ENCODE data around the gene CAND1. TPM values are rescaled to one million over a fixed set of nuclear protein-coding genes. Genes with fewer than 3 reads are reported as not detected.

CAND1 gene
- total and polyA plus RNA-seq, 3 experiments from 2014 or later = 63.1 to 198 (median 197) TPM

DNA sequence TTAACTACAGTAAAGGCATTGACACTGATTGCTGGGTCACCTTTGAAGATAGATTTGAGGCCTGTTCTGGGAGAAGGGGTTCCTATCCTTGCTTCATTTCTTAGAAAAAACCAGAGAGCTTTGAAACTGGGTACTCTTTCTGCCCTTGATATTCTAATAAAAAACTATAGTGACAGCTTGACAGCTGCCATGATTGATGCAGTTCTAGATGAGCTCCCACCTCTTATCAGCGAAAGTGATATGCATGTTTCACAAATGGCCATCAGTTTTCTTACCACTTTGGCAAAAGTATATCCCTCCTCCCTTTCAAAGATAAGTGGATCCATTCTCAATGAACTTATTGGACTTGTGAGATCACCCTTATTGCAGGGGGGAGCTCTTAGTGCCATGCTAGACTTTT, 36.4 kb downstream of the CAND1 start:
- peaks cover 4 to 21% (median 6%) of the 10 kb centered on the region in 3 donors for H3K4me1 Mint-ChIP-seq
- no peak overlapping the region for H3K4me3 Mint-ChIP-seq
- H3K27me3 ChIP-seq (ENCODE audit: insufficient read depth, low read length, poor library complexity, severe bottlenecking) = no peaks in the 10 kb centered on the region
- H3K9me3 ChIP-seq (ENCODE audit: low read length) = no peaks in the 10 kb centered on the region
- no peaks in the 10 kb centered on the region for H3K27me3 Mint-ChIP-seq
- no peaks in the 10 kb centered on the region for H3K4me1 ChIP-seq (ENCODE audit: insufficient read depth, low read length)
- ChIA-PET CTCF (interaction anchor here (1.2 to 1.4 kb wide), 3 partner anchors 10 to 37 kb away, joined by 3 to 5 read pairs (median 3); partner anchors contain the start of gene CAND1), POLR2A (no interaction called here)
- H3K36me3 ChIP-seq (ENCODE audit: insufficient read depth, low read length) = peaks cover 54% of the 10 kb centered on the region
- H3K27ac ChIP-seq (ENCODE audit: low read depth, low read length) = no peak overlapping the region
- no peaks in the 10 kb centered on the region for H3K9me3 Mint-ChIP-seq
- peak overlapping the region in 2 of 8 donors; percentile 32 to 78 for H3K27ac Mint-ChIP-seq
- no peak overlapping the region for H3K4me3 ChIP-seq (ENCODE audit: low read length)
- DNase-seq = no peak
- H3K36me3 Mint-ChIP-seq = peaks cover 9 to 85% (median 32%) of the 10 kb centered on the region in 3 donors

GRCh38 chr12:67306712-67307111, 37.6 kb downstream of the CAND1 start:
- ChIA-PET POLR2A (no interaction called here), CTCF (interaction anchor here (1.2 to 1.4 kb wide), 2 partner anchors 9 to 36 kb away, joined by 3 read pairs; no protein-coding TSS in a partner anchor)
- H3K27ac Mint-ChIP-seq = no peak overlapping the region
- H3K9me3 Mint-ChIP-seq = no peaks in the 10 kb centered on the region
- H3K36me3 Mint-ChIP-seq = peaks cover 9 to 92% (median 32%) of the 10 kb centered on the region in 3 donors
- no peak overlapping the region for H3K4me3 ChIP-seq (ENCODE audit: low read length)
- DNase-seq = no peak
- no peaks in the 10 kb centered on the region for H3K9me3 ChIP-seq (ENCODE audit: low read length)
- no peaks in the 10 kb centered on the region for H3K27me3 ChIP-seq (ENCODE audit: insufficient read depth, low read length, poor library complexity, severe bottlenecking)
- H3K4me1 Mint-ChIP-seq = peaks cover 4 to 17% (median 6%) of the 10 kb centered on the region in 3 donors
- no peak overlapping the region for H3K27ac ChIP-seq (ENCODE audit: low read depth, low read length)
- no peak overlapping the region for H3K4me3 Mint-ChIP-seq
- no peaks in the 10 kb centered on the region for H3K27me3 Mint-ChIP-seq
- no peaks in the 10 kb centered on the region for H3K4me1 ChIP-seq (ENCODE audit: insufficient read depth, low read length)
- peaks cover 61% of the 10 kb centered on the region for H3K36me3 ChIP-seq (ENCODE audit: insufficient read depth, low read length)

DNA sequence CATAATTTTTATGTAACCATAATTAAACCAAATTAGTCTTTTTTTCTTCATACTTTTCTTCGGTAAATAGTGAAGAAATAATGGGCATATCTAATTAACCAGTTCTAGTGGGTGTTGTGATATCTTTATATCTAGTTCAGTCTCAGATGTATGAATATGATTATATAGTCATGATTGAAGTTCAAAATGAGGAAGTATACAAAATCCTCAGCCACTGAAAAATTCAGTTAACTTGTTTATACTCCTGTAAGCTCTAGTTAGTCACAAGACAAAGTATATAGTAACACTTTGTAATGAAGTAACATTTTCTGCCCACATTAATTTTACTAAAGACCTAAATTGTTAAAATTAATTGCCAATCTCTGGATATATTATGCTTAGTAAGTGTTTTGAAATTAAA, 46.5 kb downstream of the CAND1 start:
- H3K9me3 Mint-ChIP-seq = no peaks in the 10 kb centered on the region
- ChIA-PET POLR2A (interaction anchor here (0.7 to 0.9 kb wide), 2 partner anchors 9 to 10 kb away, joined by 3 read pairs; no protein-coding TSS in a partner anchor), CTCF (interaction anchor here (0.7 to 1.0 kb wide), 2 partner anchors 9 to 218 kb away, joined by 3 read pairs; no protein-coding TSS in a partner anchor)
- H3K4me1 Mint-ChIP-seq = peaks cover 7 to 22% (median 19%) of the 10 kb centered on the region in 3 donors
- H3K27ac ChIP-seq (ENCODE audit: low read depth, low read length) = no peak overlapping the region
- peaks cover 4 to 60% (median 15%) of the 10 kb centered on the region in 3 donors for H3K36me3 Mint-ChIP-seq
- no peaks in the 10 kb centered on the region for H3K4me1 ChIP-seq (ENCODE audit: insufficient read depth, low read length)
- no peaks in the 10 kb centered on the region for H3K27me3 Mint-ChIP-seq
- H3K36me3 ChIP-seq (ENCODE audit: insufficient read depth, low read length) = peaks cover 19% of the 10 kb centered on the region
- peak overlapping the region in 1 of 8 donors; percentile 43 for H3K27ac Mint-ChIP-seq
- no peaks in the 10 kb centered on the region for H3K9me3 ChIP-seq (ENCODE audit: low read length)
- no peak overlapping the region for H3K4me3 ChIP-seq (ENCODE audit: low read length)
- no peak overlapping the region for H3K4me3 Mint-ChIP-seq
- DNase-seq = no peak
- H3K27me3 ChIP-seq (ENCODE audit: insufficient read depth, low read length, poor library complexity, severe bottlenecking) = no peaks in the 10 kb centered on the region

- H3K9me3 Mint-ChIP-seq = no peaks in the 10 kb centered on the region
- H3K36me3 Mint-ChIP-seq = peaks cover 0 to 38% (median 8%) of the 10 kb centered on the region in 3 donors
- POLR2A ChIA-PET = no interaction called here
- no peaks in the 10 kb centered on the region for H3K27me3 Mint-ChIP-seq
- Histone ChIP-seq H3K4me1 (ENCODE audit: insufficient read depth, low read length) (no peaks in the 10 kb centered on the region), H3K27me3 (ENCODE audit: insufficient read depth, low read length, poor library complexity, severe bottlenecking) (no peaks in the 10 kb centered on the region), H3K27ac (ENCODE audit: low read depth, low read length) (no peak overlapping the region), H3K9me3 (ENCODE audit: low read length) (no peaks in the 10 kb centered on the region), H3K36me3 (ENCODE audit: insufficient read depth, low read length) (no peaks in the 10 kb centered on the region), H3K4me3 (ENCODE audit: low read length) (no peak overlapping the region)
- no peak overlapping the region for H3K4me3 Mint-ChIP-seq
- peak overlapping the region in 2 of 8 donors; percentile 45 to 52 for H3K27ac Mint-ChIP-seq
- peaks cover 13 to 29% (median 27%) of the 10 kb centered on the region in 3 donors for H3K4me1 Mint-ChIP-seq
- CTCF ChIA-PET = interaction anchor here (0.6 kb wide), 1 partner anchor 718 kb away, joined by 3 read pairs; no protein-coding TSS in a partner anchor
- no peak for DNase-seq
These were observed 49.6 kb downstream of the CAND1 start for GRCh38 chr12:67318786-67319185.

GRCh38 chr12:67319936-67320335, 50.8 kb downstream of the CAND1 start:
- Mint-ChIP-seq H3K27ac (no peak overlapping the region), H3K4me3 (no peak overlapping the region), H3K9me3 (no peaks in the 10 kb centered on the region), H3K36me3 (peaks cover 0 to 29% (median 8%) of the 10 kb centered on the region in 3 donors), H3K4me1 (peaks cover 10 to 27% (median 26%) of the 10 kb centered on the region in 3 donors), H3K27me3 (no peaks in the 10 kb centered on the region)
- CTCF ChIA-PET = no interaction called here
- Histone ChIP-seq H3K9me3 (ENCODE audit: low read length) (no peaks in the 10 kb centered on the region), H3K4me3 (ENCODE audit: low read length) (no peak overlapping the region), H3K4me1 (ENCODE audit: insufficient read depth, low read length) (no peaks in the 10 kb centered on the region), H3K27me3 (ENCODE audit: insufficient read depth, low read length, poor library complexity, severe bottlenecking) (no peaks in the 10 kb centered on the region), H3K27ac (ENCODE audit: low read depth, low read length) (no peak overlapping the region), H3K36me3 (ENCODE audit: insufficient read depth, low read length) (no peaks in the 10 kb centered on the region)
- no peak for DNase-seq
- POLR2A ChIA-PET = no interaction called here

DNA sequence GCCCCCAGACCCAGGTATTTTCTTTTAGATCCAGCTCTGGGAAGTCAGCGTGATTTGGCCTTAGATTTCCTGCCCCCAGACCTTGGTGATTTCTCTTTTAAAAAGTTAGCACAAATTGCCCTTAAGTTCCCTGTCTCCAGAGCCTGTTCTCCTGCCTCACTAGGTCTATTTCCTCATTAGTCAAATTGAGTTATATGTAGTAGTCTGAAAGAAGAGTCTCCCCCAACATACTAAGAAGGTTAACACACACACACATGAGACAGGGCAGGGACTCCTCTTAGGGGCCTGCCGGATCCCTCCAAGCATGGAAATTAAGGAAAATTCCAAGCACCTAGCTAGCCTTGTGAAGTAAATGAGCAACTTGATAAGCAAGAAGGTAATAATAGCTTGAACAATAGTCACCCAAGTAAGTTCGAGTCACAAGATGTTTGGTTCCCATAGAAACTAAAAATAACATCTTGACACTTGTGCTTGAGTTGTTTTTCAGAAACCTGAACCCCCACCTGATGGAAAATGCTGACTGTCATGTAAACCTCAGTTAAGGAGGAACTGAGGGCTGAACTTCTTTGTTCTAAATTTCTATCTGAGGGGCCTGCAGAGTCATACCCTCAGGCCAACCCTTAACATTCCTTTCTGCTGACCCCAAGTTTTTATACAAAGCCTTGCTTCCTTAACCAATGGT, 51.6 kb downstream of the CAND1 start:
- peaks cover 0 to 3% (median 0%) of the 10 kb centered on the region in 5 donors for H3K9me3 Mint-ChIP-seq
- Histone ChIP-seq H3K36me3 (ENCODE audit: insufficient read depth, low read length) (no peaks in the 10 kb centered on the region), H3K27me3 (ENCODE audit: insufficient read depth, low read length, poor library complexity, severe bottlenecking) (no peaks in the 10 kb centered on the region), H3K4me1 (ENCODE audit: insufficient read depth, low read length) (no peaks in the 10 kb centered on the region), H3K4me3 (ENCODE audit: low read length) (no peak overlapping the region), H3K27ac (ENCODE audit: low read depth, low read length) (no peak overlapping the region), H3K9me3 (ENCODE audit: low read length) (no peaks in the 10 kb centered on the region)
- DNase-seq = peak in 1 of 5 donors; percentile 7
- H3K4me1 Mint-ChIP-seq = peaks cover 10 to 25% (median 20%) of the 10 kb centered on the region in 3 donors
- CTCF ChIA-PET = no interaction called here
- H3K27ac Mint-ChIP-seq = peak overlapping the region in 5 of 8 donors; percentile 61 to 77 (median 68)
- no peaks in the 10 kb centered on the region for H3K27me3 Mint-ChIP-seq
- no peak overlapping the region for H3K4me3 Mint-ChIP-seq
- POLR2A ChIA-PET = no interaction called here
- H3K36me3 Mint-ChIP-seq = peaks cover 0 to 27% (median 8%) of the 10 kb centered on the region in 3 donors

GRCh38 chr12:67322580-67322979, 53.4 kb downstream of the CAND1 start:
- no peaks in the 10 kb centered on the region for H3K27me3 ChIP-seq (ENCODE audit: insufficient read depth, low read length, poor library complexity, severe bottlenecking)
- H3K27ac Mint-ChIP-seq = no peak overlapping the region
- H3K36me3 Mint-ChIP-seq = peaks cover 0 to 19% (median 4%) of the 10 kb centered on the region in 3 donors
- H3K9me3 ChIP-seq (ENCODE audit: low read length) = no peaks in the 10 kb centered on the region
- no peak for DNase-seq
- H3K9me3 Mint-ChIP-seq = peaks cover 0 to 5% (median 0%) of the 10 kb centered on the region in 5 donors
- no peaks in the 10 kb centered on the region for H3K4me1 ChIP-seq (ENCODE audit: insufficient read depth, low read length)
- no peak overlapping the region for H3K27ac ChIP-seq (ENCODE audit: low read depth, low read length)
- CTCF ChIA-PET = interaction anchor here (0.6 kb wide), 1 partner anchor 33 kb away, joined by 3 read pairs; no protein-coding TSS in a partner anchor
- no peaks in the 10 kb centered on the region for H3K27me3 Mint-ChIP-seq
- POLR2A ChIA-PET = no interaction called here
- H3K4me3 ChIP-seq (ENCODE audit: low read length) = no peak overlapping the region
- H3K4me3 Mint-ChIP-seq = no peak overlapping the region
- H3K4me1 Mint-ChIP-seq = peaks cover 10 to 21% (median 19%) of the 10 kb centered on the region in 3 donors
- H3K36me3 ChIP-seq (ENCODE audit: insufficient read depth, low read length) = no peaks in the 10 kb centered on the region

DNA sequence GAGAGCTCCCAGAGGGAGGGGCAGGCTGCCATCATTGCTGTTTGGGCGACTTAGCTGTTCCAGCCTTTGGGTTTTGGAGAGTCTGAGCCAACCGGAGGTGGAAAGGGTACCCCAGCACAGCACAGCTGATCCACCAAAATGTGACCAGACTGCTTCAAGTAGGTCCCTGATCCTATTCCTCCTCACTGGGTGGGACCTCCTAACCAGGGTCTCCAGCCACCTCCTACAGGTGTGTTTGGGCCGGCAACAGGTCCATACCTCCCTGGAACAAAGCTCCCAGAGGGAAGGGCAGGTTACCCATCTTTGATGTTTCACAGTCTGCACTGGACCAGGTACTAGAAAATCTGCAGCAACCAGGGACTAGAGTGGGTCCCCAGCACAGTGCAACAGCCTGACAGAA, 53.8 kb downstream of the CAND1 start:
- Histone ChIP-seq H3K9me3 (ENCODE audit: low read length) (no peaks in the 10 kb centered on the region), H3K27me3 (ENCODE audit: insufficient read depth, low read length, poor library complexity, severe bottlenecking) (no peaks in the 10 kb centered on the region), H3K4me1 (ENCODE audit: insufficient read depth, low read length) (no peaks in the 10 kb centered on the region), H3K27ac (ENCODE audit: low read depth, low read length) (no peak overlapping the region), H3K36me3 (ENCODE audit: insufficient read depth, low read length) (no peaks in the 10 kb centered on the region), H3K4me3 (ENCODE audit: low read length) (no peak overlapping the region)
- ChIA-PET POLR2A (no interaction called here), CTCF (interaction anchor here (0.6 kb wide), 1 partner anchor 33 kb away, joined by 3 read pairs; no protein-coding TSS in a partner anchor)
- H3K9me3 Mint-ChIP-seq = peaks cover 0 to 5% (median 0%) of the 10 kb centered on the region in 5 donors
- no peak overlapping the region for H3K27ac Mint-ChIP-seq
- H3K4me1 Mint-ChIP-seq = peaks cover 10 to 21% (median 19%) of the 10 kb centered on the region in 3 donors
- no peak overlapping the region for H3K4me3 Mint-ChIP-seq
- no peaks in the 10 kb centered on the region for H3K27me3 Mint-ChIP-seq
- no peak for DNase-seq
- H3K36me3 Mint-ChIP-seq = peaks cover 0 to 17% (median 2%) of the 10 kb centered on the region in 3 donors
